H9 (cell line): ENCODE measurements around the gene STAB2. TPM values are rescaled to one million over a fixed set of nuclear protein-coding genes. Genes with fewer than 3 reads are reported as not detected.

Experiments
- DNase-seq: peaks from one replicate; pipeline ENCODE4 v3.0.0-alpha.2; 2017
- H2AFZ ChIP-seq: one replicate; pipeline ENCODE4 v1.6.1; 2013; ENCODE audit warnings: mild to moderate bottlenecking, low read length, control low read depth, moderate library complexity
- H2AK5ac ChIP-seq: 2 replicates; pipeline ENCODE4 v1.6.1; 2013; ENCODE audit warnings: low read length, control low read depth, mixed read lengths; ENCODE audit not compliant: insufficient read length
- H2BK120ac ChIP-seq: one replicate; pipeline ENCODE4 v1.6.1; 2013; ENCODE audit warnings: low read depth, mild to moderate bottlenecking, low read length, control low read depth, inconsistent platforms; ENCODE audit not compliant: poor library complexity, severe bottlenecking
- H2BK12ac ChIP-seq: 2 replicates; pipeline ENCODE4 v1.6.1; 2013; ENCODE audit warnings: low read length, control low read depth, mixed read lengths, low read depth; ENCODE audit not compliant: insufficient read length
- H2BK15ac ChIP-seq: 2 replicates; pipeline ENCODE4 v1.6.1; 2013; ENCODE audit warnings: low read depth, low read length, control low read depth
- H2BK20ac ChIP-seq: one replicate; pipeline ENCODE4 v1.6.1; 2013; ENCODE audit warnings: low read depth, mild to moderate bottlenecking, low read length, control low read depth, inconsistent platforms; ENCODE audit not compliant: poor library complexity, severe bottlenecking
- H2BK5ac ChIP-seq: 2 replicates; pipeline ENCODE4 v1.6.1; 2013; ENCODE audit warnings: low read length, control low read depth, mixed read lengths; ENCODE audit not compliant: insufficient read length
- H3K14ac ChIP-seq: 2 replicates; pipeline ENCODE4 v1.6.1; 2013; ENCODE audit warnings: low read length, control low read depth; ENCODE audit not compliant: insufficient read depth
- H3K18ac ChIP-seq: 2 replicates; pipeline ENCODE4 v1.6.1; 2013; ENCODE audit warnings: low read depth, mild to moderate bottlenecking, mixed read lengths, low read length, control low read depth; ENCODE audit not compliant: insufficient read length
- H3K23ac ChIP-seq: 2 replicates; pipeline ENCODE4 v1.6.1; 2013; ENCODE audit warnings: low read length, control low read depth, mixed read lengths, low read depth; ENCODE audit not compliant: insufficient read length
- H3K23me2 ChIP-seq: 2 replicates; pipeline ENCODE4 v1.6.1; 2013; ENCODE audit warnings: low read depth, mild to moderate bottlenecking, mixed read lengths, low read length, control low read depth; ENCODE audit not compliant: insufficient read length, poor library complexity, severe bottlenecking
- H3K27ac ChIP-seq: 2 replicates; pipeline ENCODE4 v1.5.1; 2013; ENCODE audit warnings: low read length, control low read depth, mixed read lengths, low read depth; ENCODE audit not compliant: insufficient read length
- H3K27me3 ChIP-seq: 2 replicates; pipeline ENCODE4 v1.6.1; 2013; ENCODE audit warnings: low read length, control low read depth, inconsistent platforms; ENCODE audit not compliant: insufficient read depth
- H3K4ac ChIP-seq: 2 replicates; pipeline ENCODE4 v1.6.1; 2013; ENCODE audit warnings: low read depth, mild to moderate bottlenecking, control low read depth, inconsistent platforms, low read length, moderate library complexity
- H3K4me1 ChIP-seq: 2 replicates; pipeline ENCODE4 v1.6.1; 2013; ENCODE audit warnings: low read length, control low read depth, inconsistent platforms; ENCODE audit not compliant: insufficient read depth
- H3K4me2 ChIP-seq: 2 replicates; pipeline ENCODE4 v1.6.1; 2013; ENCODE audit warnings: low read length, control low read depth, mixed read lengths; ENCODE audit not compliant: insufficient read length, insufficient read depth
- H3K56ac ChIP-seq: 2 replicates; pipeline ENCODE4 v1.6.1; 2013; ENCODE audit warnings: low read depth, mild to moderate bottlenecking, mixed read lengths, low read length, control low read depth; ENCODE audit not compliant: insufficient read length
- H3K79me1 ChIP-seq: 2 replicates; pipeline ENCODE4 v1.6.1; 2013; ENCODE audit warnings: low read depth, mild to moderate bottlenecking, moderate library complexity, low read length, control low read depth, inconsistent platforms; ENCODE audit not compliant: insufficient read depth, poor library complexity, severe bottlenecking
- H3K79me2 ChIP-seq: 2 replicates; pipeline ENCODE4 v1.6.1; 2013; ENCODE audit warnings: low read length, control low read depth, inconsistent platforms; ENCODE audit not compliant: insufficient read depth
- H3K9ac ChIP-seq: 2 replicates; pipeline ENCODE4 v1.6.1; 2013; ENCODE audit warnings: low read length, control low read depth, mixed read lengths; ENCODE audit not compliant: insufficient read length; ENCODE audit errors: extremely low read depth
- H3K9me3 ChIP-seq: one replicate; pipeline ENCODE4 v1.6.1; 2013; ENCODE audit warnings: low read depth, low read length, inconsistent platforms; ENCODE audit not compliant: control insufficient read depth
- H3T11ph ChIP-seq: one replicate; pipeline ENCODE4 v1.6.1; 2013; ENCODE audit warnings: mild to moderate bottlenecking, low read length, control low read depth, inconsistent platforms
- H4K20me1 ChIP-seq: one replicate; pipeline ENCODE4 v1.6.1; 2013; ENCODE audit not compliant: control insufficient read depth, insufficient read length, insufficient read depth
- H4K5ac ChIP-seq: 2 replicates; pipeline ENCODE4 v1.6.1; 2013; ENCODE audit warnings: low read depth, mild to moderate bottlenecking, mixed read lengths, low read length, control low read depth; ENCODE audit not compliant: insufficient read length
- H4K8ac ChIP-seq: replicated peaks from 2 replicates; pipeline ENCODE4 v1.6.1; 2013; ENCODE audit warnings: low read length, control low read depth, mixed read lengths, low read depth; ENCODE audit not compliant: insufficient read length
- H4K91ac ChIP-seq: 2 replicates; pipeline ENCODE4 v1.6.1; 2013; ENCODE audit warnings: low read depth, mild to moderate bottlenecking, moderate library complexity, mixed read lengths, low read length, control low read depth; ENCODE audit not compliant: insufficient read length
- H3K27ac Mint-ChIP-seq, 3 experiments: 2 replicates in 2 of 3; 3 replicates in 1 of 3; pipeline ENCODE4 v1.8.0; 2020 to 2021; ENCODE audit warnings: mixed read lengths in 3 of 3, mild to moderate bottlenecking in 1 of 3, moderate library complexity in 1 of 3
- H3K27me3 Mint-ChIP-seq: 2 replicates; pipeline ENCODE4 v1.8.0; 2021; ENCODE audit warnings: low read depth, mild to moderate bottlenecking, moderate library complexity, mixed read lengths
- H3K36me3 Mint-ChIP-seq, 3 experiments: 2 replicates in 2 of 3; 3 replicates in 1 of 3; pipeline ENCODE4 v1.8.0; 2020 to 2021; ENCODE audit warnings: low read depth in 3 of 3, mixed read lengths in 3 of 3; ENCODE audit not compliant: insufficient read depth in 1 of 3
- H3K4me1 Mint-ChIP-seq, 2 experiments: 2 replicates each; pipeline ENCODE4 v1.8.0; 2020; ENCODE audit warnings: mixed read lengths in 2 of 2
- H3K4me3 Mint-ChIP-seq, 2 experiments: 2 replicates in 1 of 2; 3 replicates in 1 of 2; pipeline ENCODE4 v1.8.0; 2020 to 2021; ENCODE audit warnings: mild to moderate bottlenecking in 2 of 2, mixed read lengths in 2 of 2, moderate library complexity in 1 of 2
- H3K9me3 Mint-ChIP-seq, 2 experiments: 2 replicates in 1 of 2; 3 replicates in 1 of 2; pipeline ENCODE4 v1.8.0; 2020; ENCODE audit warnings: mild to moderate bottlenecking in 2 of 2, mixed read lengths in 2 of 2, moderate library complexity in 1 of 2
- CTCF ChIP-seq: fragments of 200-600 bp; sonication (generic); conservative IDR thresholded peaks from 3 replicates; pipeline ENCODE4 v1.8.0; 2021; ENCODE audit warnings: antibody characterized with exemption, mild to moderate bottlenecking
- WGBS: extraction: QIAGEN DNeasy Blood & Tissue Kit; methylation state at CpG from one replicate; pipeline ENCODE4 v1.1.7; 2013; ENCODE audit warnings: missing lambda C conversion rate, low lambda C conversion rate, mixed read lengths; ENCODE audit not compliant: insufficient read length; ENCODE audit errors: extremely low coverage; 5-methylcytosine and 5-hydroxymethylcytosine counted together
- total RNA-seq: library from RNA; stranded (reverse); gene quantifications from 2 replicates; pipeline ENCODE4 v1.2.1, GENCODE V29; 2021

Gene STAB2
- total RNA-seq, 1 experiment from 2014 or later: 0.02 TPM

GRCh38 chr12:103793046-103793445 lies 206.0 kb downstream of the STAB2 start:
- WGBS: no CpG with 5 or more reads among the region's 3 CpGs

More at GRCh38 chr12:103793046-103793445, 206.0 kb downstream of the STAB2 start:
- H2BK120ac ChIP-seq: no peak overlapping the region
- Mint-ChIP-seq H3K27me3 (no peaks in the 10 kb centered on the region), H3K4me1 (peaks cover 3 to 14% of the 10 kb centered on the region in 2 experiments; a peak in 2 of 4 replicates), H3K9me3 (no peaks in the 10 kb centered on the region), H3K4me3 (no peak overlapping the region), H3K27ac (no peak overlapping the region), H3K36me3 (peaks cover 34 to 58% (median 40%) of the 10 kb centered on the region in 3 experiments)
- no peaks in the 10 kb centered on the region for H3K79me1 ChIP-seq
- no peak overlapping the region for H3K56ac ChIP-seq
- no peaks in the 10 kb centered on the region for H3K4me1 ChIP-seq
- no peak overlapping the region for H4K5ac ChIP-seq
- H3T11ph ChIP-seq: no peak overlapping the region
- no peak overlapping the region for H3K9ac ChIP-seq
- H3K23ac ChIP-seq: no peak overlapping the region
- no peak overlapping the region for H2BK15ac ChIP-seq
- DNase-seq: no peak
- H3K9me3 ChIP-seq: no peaks in the 10 kb centered on the region
- no peak overlapping the region for H4K8ac ChIP-seq
- H3K79me2 ChIP-seq: no peaks in the 10 kb centered on the region
- no peak overlapping the region for H3K27ac ChIP-seq
- H3K4ac ChIP-seq: no peak overlapping the region
- no peak overlapping the region for H2BK20ac ChIP-seq
- H3K18ac ChIP-seq: no peak overlapping the region
- no peak overlapping the region for H3K4me2 ChIP-seq
- H3K14ac ChIP-seq: no peak overlapping the region
- no peaks in the 10 kb centered on the region for H3K23me2 ChIP-seq
- H4K91ac ChIP-seq: no peak overlapping the region
- no peak overlapping the region for H2BK5ac ChIP-seq
- H2AFZ ChIP-seq: no peak overlapping the region
- no peak overlapping the region for H2BK12ac ChIP-seq
- no peaks in the 10 kb centered on the region for H4K20me1 ChIP-seq
- H3K27me3 ChIP-seq: no peaks in the 10 kb centered on the region
- no peak for TF ChIP-seq CTCF
- H2AK5ac ChIP-seq: no peak overlapping the region
